Measurements from ENCODE around the gene CCDC112.
"Not testable (repeated sequence)": the region's sequence is repeated elsewhere in the genome, so short reads cannot be mapped to it uniquely, and the experiment has no call there.

Gene CCDC112

DNA sequence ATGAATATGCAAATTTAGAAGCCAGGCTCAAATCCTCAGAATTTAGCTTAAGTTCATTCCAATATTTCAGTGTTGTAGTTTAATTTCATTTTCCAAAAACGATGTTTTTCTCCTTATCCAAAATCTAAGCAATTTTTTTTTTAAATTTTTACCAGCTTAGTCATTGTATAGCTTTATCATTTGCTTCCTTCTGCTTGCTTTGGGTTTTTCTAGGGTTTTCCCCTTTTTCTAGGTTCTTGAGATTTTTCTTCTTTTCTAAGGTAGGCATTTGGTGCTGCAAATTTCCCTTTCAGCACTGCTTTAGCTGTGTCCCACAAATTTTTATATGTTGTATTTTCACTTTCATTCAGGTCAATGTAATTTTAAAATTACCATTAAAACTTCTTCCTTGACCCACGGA, 34.4 kb upstream of the CCDC112 start:
- DNase-seq: no peak
- H3K27ac ChIP-seq: no peak overlapping the region
- no peaks in the 10 kb centered on the region for H3K36me3 ChIP-seq (replicated peaks)
- TF ChIP-seq, protein P1, sequence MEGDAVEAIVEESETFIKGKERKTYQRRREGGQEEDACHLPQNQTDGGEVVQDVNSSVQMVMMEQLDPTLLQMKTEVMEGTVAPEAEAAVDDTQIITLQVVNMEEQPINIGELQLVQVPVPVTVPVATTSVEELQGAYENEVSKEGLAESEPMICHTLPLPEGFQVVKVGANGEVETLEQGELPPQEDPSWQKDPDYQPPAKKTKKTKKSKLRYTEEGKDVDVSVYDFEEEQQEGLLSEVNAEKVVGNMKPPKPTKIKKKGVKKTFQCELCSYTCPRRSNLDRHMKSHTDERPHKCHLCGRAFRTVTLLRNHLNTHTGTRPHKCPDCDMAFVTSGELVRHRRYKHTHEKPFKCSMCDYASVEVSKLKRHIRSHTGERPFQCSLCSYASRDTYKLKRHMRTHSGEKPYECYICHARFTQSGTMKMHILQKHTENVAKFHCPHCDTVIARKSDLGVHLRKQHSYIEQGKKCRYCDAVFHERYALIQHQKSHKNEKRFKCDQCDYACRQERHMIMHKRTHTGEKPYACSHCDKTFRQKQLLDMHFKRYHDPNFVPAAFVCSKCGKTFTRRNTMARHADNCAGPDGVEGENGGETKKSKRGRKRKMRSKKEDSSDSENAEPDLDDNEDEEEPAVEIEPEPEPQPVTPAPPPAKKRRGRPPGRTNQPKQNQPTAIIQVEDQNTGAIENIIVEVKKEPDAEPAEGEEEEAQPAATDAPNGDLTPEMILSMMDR (IDR thresholded peaks at IDR 0.05; ENCODE audit: low read depth, low read length, missing control alignments): no peak
- in situ Hi-C loops (cut with HindIII; ENCODE audit: low pct_ligation_motif_present, low sequenced_read_pairs): no loop called here
- H3K27me3 ChIP-seq (replicated peaks): no peaks in the 10 kb centered on the region
- no peak overlapping the region for H3K4me3 ChIP-seq (ENCODE audit: low read depth, low read length)

DNA sequence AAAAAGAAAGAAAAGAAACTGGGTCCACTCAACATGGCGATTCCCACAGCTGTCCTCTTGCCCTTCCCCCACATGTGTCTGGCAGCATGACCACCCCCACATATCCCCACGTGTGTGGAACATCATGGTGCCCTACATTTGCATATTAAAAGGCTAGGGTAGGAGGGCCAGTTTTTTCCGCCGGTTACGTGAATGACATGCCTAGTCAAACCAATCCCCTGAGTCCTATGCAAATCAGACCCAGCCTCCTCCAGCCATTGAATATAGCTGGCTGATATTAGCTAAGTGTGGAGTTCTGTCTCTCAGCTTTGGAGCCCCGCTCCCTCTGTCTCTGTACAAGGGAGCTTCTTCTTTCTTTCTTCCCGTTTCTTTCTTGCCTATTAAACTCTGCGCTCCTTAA, 33.0 kb upstream of the CCDC112 start:
- DNase-seq: no peak
- H3K27ac ChIP-seq: no peak overlapping the region
- no peaks in the 10 kb centered on the region for H3K36me3 ChIP-seq (replicated peaks)
- in situ Hi-C loops (cut with HindIII; ENCODE audit: low pct_ligation_motif_present, low sequenced_read_pairs): no loop called here
- no peaks in the 10 kb centered on the region for H3K27me3 ChIP-seq (replicated peaks)
- TF ChIP-seq, protein P1 (IDR thresholded peaks at IDR 0.05; ENCODE audit: low read depth, low read length, missing control alignments): no peak
- H3K4me3 ChIP-seq (ENCODE audit: low read depth, low read length): no peak overlapping the region

GRCh38 chr5:115328617-115329274, 32.3 kb upstream of the CCDC112 start:
- in situ Hi-C loops (cut with HindIII; ENCODE audit: low pct_ligation_motif_present, low sequenced_read_pairs); H3K36me3 ChIP-seq (replicated peaks); H3K27me3 ChIP-seq (replicated peaks); DNase-seq; H3K27ac ChIP-seq; H3K4me3 ChIP-seq (ENCODE audit: low read depth, low read length): not testable (repeated sequence)

GRCh38 chr5:115325296-115325959, 29.0 kb upstream of the CCDC112 start:
- H3K27me3 ChIP-seq (replicated peaks): no peaks in the 10 kb centered on the region
- no peak overlapping the region for H3K4me3 ChIP-seq (ENCODE audit: low read depth, low read length)
- H3K36me3 ChIP-seq (replicated peaks): no peaks in the 10 kb centered on the region
- TF ChIP-seq, protein P1 (IDR thresholded peaks at IDR 0.05; ENCODE audit: low read depth, low read length, missing control alignments): no peak
- H3K27ac ChIP-seq: no peak overlapping the region
- no peak for DNase-seq
- in situ Hi-C loops (cut with HindIII; ENCODE audit: low pct_ligation_motif_present, low sequenced_read_pairs): no loop called here

DNA sequence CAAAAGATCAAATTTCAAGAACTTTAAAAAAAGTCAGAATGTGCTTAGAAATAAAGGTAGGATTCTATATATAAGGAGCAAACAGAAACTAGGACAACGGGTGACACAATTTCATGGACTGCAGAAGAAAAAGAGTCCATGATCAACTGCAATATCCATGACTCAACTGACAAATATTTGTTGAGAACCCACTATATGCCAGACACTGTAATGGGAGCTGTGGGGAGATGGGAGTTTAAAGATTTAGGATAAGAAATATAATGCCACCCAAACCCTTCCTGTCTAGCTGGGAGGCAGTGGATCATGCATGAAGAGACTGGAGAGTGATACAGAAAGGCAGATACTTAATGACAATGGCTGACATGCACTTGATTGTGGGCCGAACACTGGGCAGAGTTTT, 27.6 kb upstream of the CCDC112 start:
- in situ Hi-C loops (cut with HindIII; ENCODE audit: low pct_ligation_motif_present, low sequenced_read_pairs): no loop called here

GRCh38 chr5:115322729-115323128, 26.3 kb upstream of the CCDC112 start:
- no peaks in the 10 kb centered on the region for H3K36me3 ChIP-seq (replicated peaks)
- TF ChIP-seq, protein P1 (IDR thresholded peaks at IDR 0.05; ENCODE audit: low read depth, low read length, missing control alignments): no peak
- no peaks in the 10 kb centered on the region for H3K27me3 ChIP-seq (replicated peaks)
- H3K27ac ChIP-seq: no peak overlapping the region
- in situ Hi-C loops (cut with HindIII; ENCODE audit: low pct_ligation_motif_present, low sequenced_read_pairs): no loop called here
- no peak overlapping the region for H3K4me3 ChIP-seq (ENCODE audit: low read depth, low read length)
- DNase-seq: no peak

More for the DNA sequence above, 27.6 kb upstream of the CCDC112 start:
- no peak overlapping the region for H3K4me3 ChIP-seq (ENCODE audit: low read depth, low read length)
- no peaks in the 10 kb centered on the region for H3K27me3 ChIP-seq (replicated peaks)
- peak; percentile 12 for DNase-seq
- no peak overlapping the region for H3K27ac ChIP-seq
- TF ChIP-seq, protein P1 (IDR thresholded peaks at IDR 0.05; ENCODE audit: low read depth, low read length, missing control alignments): no peak
- H3K36me3 ChIP-seq (replicated peaks): no peaks in the 10 kb centered on the region
